ENCODE measurements around the gene CDK6. TPM values are rescaled to one million over a fixed set of nuclear protein-coding genes. Genes with fewer than 3 reads are reported as not detected.

CDK6 gene
- total and polyA plus RNA-seq, 10 donors = 0.91 to 37.8 (median 25.5) TPM

- no peaks in the 10 kb centered on the region for H3K27me3 ChIP-seq (replicated peaks in 1 of 7)
- WGBS, 5 donors = 89 to 96% (median 90%) methylated on average over 1 of the region's 1 CpG
- intact Hi-C loops (cut with DNase I; ENCODE audit: low total_unique reads) = no loop called here
- peaks cover 0 to 5% (median 0%) of the 10 kb centered on the region in 8 donors for H3K9me3 ChIP-seq
- DNase-seq = no peak
- H3K27ac ChIP-seq = no peak overlapping the region
- TF ChIP-seq POLR2A (IDR thresholded peaks at IDR 0.05) (no peak), CTCF (IDR thresholded peaks at IDR 0.05 in 8 of 11, conservative IDR thresholded peaks at IDR 0.05 in 3 of 11) (no peak), POLR2AphosphoS5 (IDR thresholded peaks at IDR 0.05) (no peak)
- no peaks in the 10 kb centered on the region for H3K4me1 ChIP-seq
- no peak overlapping the region for H3K4me3 ChIP-seq
- no peaks in the 10 kb centered on the region for H3K36me3 ChIP-seq
Observed at GRCh38 chr7:92705831-92706230, 130.5 kb downstream of the CDK6 start.

GRCh38 chr7:92704858-92705257 is 131.5 kb downstream of the CDK6 start:
- H3K4me1 ChIP-seq = no peaks in the 10 kb centered on the region
- intact Hi-C loops (cut with DNase I; ENCODE audit: low total_unique reads) = no loop called here
- no peaks in the 10 kb centered on the region for H3K36me3 ChIP-seq
- peaks cover 0 to 5% (median 0%) of the 10 kb centered on the region in 8 donors for H3K9me3 ChIP-seq
- TF ChIP-seq POLR2A (IDR thresholded peaks at IDR 0.05) (no peak), CTCF (IDR thresholded peaks at IDR 0.05 in 8 of 11, conservative IDR thresholded peaks at IDR 0.05 in 3 of 11) (no peak), POLR2AphosphoS5 (IDR thresholded peaks at IDR 0.05) (no peak)
- no peak overlapping the region for H3K4me3 ChIP-seq
- no peak overlapping the region for H3K27ac ChIP-seq
- no peak for DNase-seq
- WGBS, 5 donors = 95 to 98% (median 97%) methylated on average over 3 of the region's 3 CpGs
- no peaks in the 10 kb centered on the region for H3K27me3 ChIP-seq (replicated peaks in 1 of 7)

GRCh38 chr7:92702535-92702934 is 133.8 kb downstream of the CDK6 start:
- intact Hi-C loops (cut with DNase I; ENCODE audit: low total_unique reads) = no loop called here
- Histone ChIP-seq H3K4me3 (no peak overlapping the region), H3K9me3 (peaks cover 0 to 5% (median 0%) of the 10 kb centered on the region in 8 donors), H3K27ac (no peak overlapping the region), H3K36me3 (no peaks in the 10 kb centered on the region), H3K27me3 (replicated peaks in 1 of 7) (no peaks in the 10 kb centered on the region), H3K4me1 (peaks cover 0 to 8% (median 0%) of the 10 kb centered on the region in 6 donors)
- WGBS, 5 donors = 86 to 100% (median 92%) methylated on average over 1 of the region's 1 CpG
- TF ChIP-seq POLR2A (IDR thresholded peaks at IDR 0.05) (no peak), CTCF (IDR thresholded peaks at IDR 0.05 in 8 of 11, conservative IDR thresholded peaks at IDR 0.05 in 3 of 11) (no peak), POLR2AphosphoS5 (IDR thresholded peaks at IDR 0.05) (no peak)
- no peak for DNase-seq

GRCh38 chr7:92699966-92700514 is 136.3 kb downstream of the CDK6 start:
- Histone ChIP-seq H3K4me1 (peaks cover 0 to 23% (median 0%) of the 10 kb centered on the region in 6 donors), H3K36me3 (no peaks in the 10 kb centered on the region), H3K4me3 (no peak overlapping the region), H3K27ac (no peak overlapping the region), H3K9me3 (peaks cover 0 to 3% (median 0%) of the 10 kb centered on the region in 8 donors), H3K27me3 (replicated peaks in 1 of 7) (no peaks in the 10 kb centered on the region)
- 78 to 86% (median 82%) methylated on average over 4 of the region's 4 CpGs for WGBS, 5 donors
- intact Hi-C loops (cut with DNase I; ENCODE audit: low total_unique reads) = loop anchor here (10.0 kb wide), 1 partner anchor 135 kb away; the partner anchor contains the start of gene CDK6
- TF ChIP-seq POLR2A (IDR thresholded peaks at IDR 0.05) (no peak), CTCF (IDR thresholded peaks at IDR 0.05 in 8 of 11, conservative IDR thresholded peaks at IDR 0.05 in 3 of 11) (no peak), POLR2AphosphoS5 (IDR thresholded peaks at IDR 0.05) (no peak)
- no peak for DNase-seq

All from spleen (tissue), 11 donors.